ENCODE results near the gene ZNF160.
"Not testable (repeated sequence)": the region's sequence is repeated elsewhere in the genome, so short reads cannot be mapped to it uniquely, and the experiment has no call there.

ZNF160 gene

GRCh38 chr19:53103234-53104203 is at the start of gene ZNF160:
ZNF160 (minus strand) TSS chr19:53103422; CDS start chr19:53086276, 17,146 bp downstream.
- peak; percentile 97 to 98 for DNase-seq (ENCODE audit: low read depth in 2 of 2)

DNA sequence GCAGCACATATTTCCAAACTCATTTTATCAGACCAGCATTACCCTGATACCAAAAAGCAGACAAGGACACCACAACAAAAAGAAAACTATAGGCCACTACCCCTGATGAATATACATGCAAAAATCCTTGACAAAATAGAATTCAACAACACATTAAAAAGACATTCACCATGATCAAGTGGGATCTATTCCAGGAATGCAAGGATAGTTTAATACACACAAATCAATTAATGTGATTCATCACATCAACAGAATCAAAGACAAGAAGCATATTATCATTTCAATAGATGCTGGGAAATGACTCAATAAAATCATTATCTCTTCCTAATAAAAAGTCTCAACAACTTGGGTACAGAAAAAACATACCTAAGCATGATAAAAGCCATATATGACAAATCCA is 44.4 kb upstream of the ZNF160 start:
- no peak for DNase-seq (ENCODE audit: low read depth in 2 of 2)

- DNase-seq (ENCODE audit: low read depth in 2 of 2), result no peak
Observed at GRCh38 chr19:53140351-53140750, 37.1 kb upstream of the ZNF160 start.

DNA sequence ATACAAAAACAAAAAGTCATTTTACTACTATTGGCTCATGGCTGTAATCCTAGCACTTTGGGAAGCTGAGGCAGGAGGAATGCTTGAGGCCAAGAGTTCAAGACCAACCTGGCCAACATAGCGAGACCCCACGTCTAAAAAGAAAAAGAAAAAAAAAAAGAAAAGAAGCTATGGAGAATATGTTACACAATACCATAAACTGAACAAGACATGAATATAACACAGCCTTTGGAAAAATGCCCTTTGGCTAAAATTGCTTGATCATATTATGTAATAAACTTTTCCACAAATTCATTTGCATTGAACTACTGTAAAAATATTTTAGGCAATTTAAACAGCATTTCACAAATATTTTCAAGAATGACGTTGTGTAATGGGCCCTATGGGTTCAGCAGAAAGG is 33.2 kb upstream of the ZNF160 start:
- no peak for DNase-seq (ENCODE audit: low read depth in 2 of 2)

DNA sequence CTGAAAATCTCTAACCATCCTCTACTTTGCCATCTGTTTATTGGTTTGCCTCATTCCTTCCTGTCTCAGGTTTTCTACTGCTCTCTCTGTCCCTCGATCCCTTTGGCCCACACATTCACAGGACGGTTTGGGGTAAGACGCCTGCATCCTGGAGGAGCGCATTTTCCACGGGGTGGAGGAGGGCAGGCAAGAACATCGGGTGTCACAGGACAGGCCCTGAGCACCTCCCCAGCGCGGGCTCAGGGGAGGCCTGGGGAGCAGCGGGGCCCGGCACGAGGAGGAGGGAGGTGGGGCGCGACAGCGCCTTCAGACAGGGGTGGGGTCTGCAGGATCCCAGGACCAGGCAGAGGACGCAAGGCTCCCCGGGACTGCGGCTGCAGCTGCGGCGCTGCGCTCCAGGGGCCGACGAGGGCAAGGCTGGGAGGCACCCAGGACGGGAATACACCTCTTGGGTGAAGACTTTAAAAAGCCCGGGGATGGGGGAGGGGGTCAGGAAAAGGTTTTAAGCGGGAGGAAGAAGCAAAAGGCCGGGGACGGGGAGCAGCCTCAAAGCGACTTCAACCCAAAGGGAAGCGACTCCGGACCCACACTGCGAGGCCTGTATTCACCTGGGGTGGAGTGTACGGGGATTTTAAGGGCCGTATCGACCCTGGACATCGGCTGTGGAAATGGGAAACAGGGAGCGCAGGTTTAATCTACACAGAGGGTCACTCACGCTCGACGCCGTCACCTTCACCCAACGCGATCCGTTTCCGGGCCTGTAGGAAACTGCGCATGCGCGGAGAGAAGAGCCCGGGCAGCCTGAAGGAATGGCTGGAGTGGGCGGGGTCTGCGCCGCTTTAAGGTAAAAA is 29.1 kb upstream of the ZNF160 start, which contains the start of gene ZNF415:
Gene ZNF415 (minus strand): TSS at position 770 of the 851 bp plus-strand sequence. CDS start 10,234 bp downstream, outside the sequence.
- peak; percentile 15 to 18 for DNase-seq (ENCODE audit: low read depth in 2 of 2)

DNA sequence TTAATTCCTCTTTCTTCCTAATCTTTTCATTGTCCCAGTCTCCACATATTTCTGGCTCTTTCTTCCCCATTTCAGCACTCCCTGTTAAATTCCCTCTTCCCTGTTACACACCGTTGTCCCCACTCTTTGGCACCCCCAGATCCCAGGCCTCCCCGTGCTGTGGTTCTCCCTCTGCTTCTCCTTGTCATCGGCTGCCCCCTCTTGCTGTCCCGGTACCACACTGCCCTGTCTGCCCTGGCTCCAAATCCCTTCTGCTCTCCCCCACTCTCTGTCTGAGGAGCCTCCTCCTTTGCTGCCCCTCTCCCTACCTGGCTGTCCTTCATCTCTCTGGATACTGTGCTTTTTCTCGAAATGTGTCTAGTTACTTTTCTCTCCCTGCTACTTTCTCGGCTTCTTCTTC is 28.5 kb upstream of the ZNF160 start:
- DNase-seq (ENCODE audit: low read depth in 2 of 2), result no peak

- no peak for DNase-seq (ENCODE audit: low read depth in 2 of 2)
Observed at GRCh38 chr19:53131085-53131590, 27.9 kb upstream of the ZNF160 start.

DNA sequence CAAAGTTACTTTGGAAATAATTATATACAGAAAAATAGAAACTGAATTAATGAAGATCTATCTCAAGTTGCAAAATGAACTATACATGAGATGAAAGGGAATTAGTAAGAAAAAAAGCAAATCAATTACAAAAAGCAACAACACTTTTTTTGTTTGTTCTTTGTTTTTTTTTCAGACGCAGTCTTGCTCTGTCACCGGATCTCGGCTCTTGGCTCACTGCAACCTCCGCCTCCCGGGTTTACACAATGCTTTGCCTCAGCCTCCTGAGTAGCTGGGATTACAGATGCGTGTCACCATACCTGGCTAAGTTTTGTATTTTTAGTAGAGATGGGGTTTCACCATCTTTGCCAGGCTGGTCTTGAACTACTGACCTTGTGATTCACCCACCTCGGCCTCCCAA is 27.3 kb upstream of the ZNF160 start:
- DNase-seq (ENCODE audit: low read depth in 2 of 2), result no peak

DNA sequence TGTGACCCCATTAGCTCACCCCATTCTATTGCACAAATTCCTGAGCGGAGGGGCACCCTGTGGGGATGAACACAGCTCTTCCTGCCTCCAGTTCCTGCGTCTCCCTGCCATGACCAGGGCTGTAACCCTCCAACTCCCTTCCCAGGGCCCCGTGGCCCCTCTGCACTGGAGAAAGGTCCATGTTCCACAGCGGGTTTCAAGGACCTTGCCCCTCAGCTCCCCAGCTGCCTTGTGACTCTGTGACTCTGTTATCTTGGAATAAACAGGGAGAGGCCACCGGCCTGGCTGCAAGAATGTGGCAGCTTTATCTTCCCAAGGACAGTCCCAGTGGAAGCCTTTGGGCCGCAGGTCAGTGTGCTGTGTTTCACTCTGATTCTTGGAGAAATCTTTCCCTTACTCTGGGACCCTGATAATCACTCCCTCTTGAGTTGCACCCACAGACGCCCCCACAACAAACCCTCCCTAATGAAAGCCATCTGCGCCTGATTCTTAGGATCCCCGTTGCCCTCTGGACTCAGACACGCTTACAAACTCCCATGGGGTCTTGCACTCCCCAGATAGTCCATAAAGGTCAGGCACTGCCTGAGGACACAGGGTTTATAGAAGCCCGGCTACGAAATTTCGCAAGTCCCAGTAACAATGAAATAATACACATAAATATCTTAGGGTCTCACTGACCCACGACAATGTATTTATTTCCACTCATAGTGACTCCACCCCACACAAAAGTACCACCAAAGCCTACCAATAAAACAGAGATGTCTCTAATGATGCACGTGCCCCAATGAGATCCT is 23.7 kb upstream of the ZNF160 start:
- DNase-seq (ENCODE audit: low read depth in 2 of 2), result not testable (repeated sequence)

DNA sequence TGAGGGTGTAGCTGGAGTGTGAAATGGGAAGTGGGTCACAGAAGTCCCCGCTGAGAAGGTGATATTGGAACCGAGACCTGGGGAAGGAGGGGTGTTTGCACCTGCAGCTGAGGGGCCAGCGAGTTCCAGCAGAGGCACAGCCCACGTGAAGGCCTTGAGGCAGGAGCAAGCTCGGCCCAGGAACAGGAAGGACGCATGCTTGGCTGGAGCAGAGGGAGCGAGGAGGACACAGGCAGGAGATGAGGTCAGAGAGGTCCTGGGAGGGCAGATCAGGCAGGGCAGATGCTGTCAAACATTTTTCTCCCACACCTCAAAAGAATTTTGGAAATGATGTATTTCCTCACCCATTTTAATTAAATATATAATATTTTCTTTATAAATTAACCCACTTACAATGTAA is 20.2 kb upstream of the ZNF160 start:
- DNase-seq (ENCODE audit: low read depth in 2 of 2), result no peak

- DNase-seq (ENCODE audit: low read depth in 2 of 2), result no peak
Observed at GRCh38 chr19:53112286-53112685, 9.1 kb upstream of the ZNF160 start.

- no peak for DNase-seq (ENCODE audit: low read depth in 2 of 2)
Observed at GRCh38 chr19:53109527-53109926, 6.3 kb upstream of the ZNF160 start.

DNA sequence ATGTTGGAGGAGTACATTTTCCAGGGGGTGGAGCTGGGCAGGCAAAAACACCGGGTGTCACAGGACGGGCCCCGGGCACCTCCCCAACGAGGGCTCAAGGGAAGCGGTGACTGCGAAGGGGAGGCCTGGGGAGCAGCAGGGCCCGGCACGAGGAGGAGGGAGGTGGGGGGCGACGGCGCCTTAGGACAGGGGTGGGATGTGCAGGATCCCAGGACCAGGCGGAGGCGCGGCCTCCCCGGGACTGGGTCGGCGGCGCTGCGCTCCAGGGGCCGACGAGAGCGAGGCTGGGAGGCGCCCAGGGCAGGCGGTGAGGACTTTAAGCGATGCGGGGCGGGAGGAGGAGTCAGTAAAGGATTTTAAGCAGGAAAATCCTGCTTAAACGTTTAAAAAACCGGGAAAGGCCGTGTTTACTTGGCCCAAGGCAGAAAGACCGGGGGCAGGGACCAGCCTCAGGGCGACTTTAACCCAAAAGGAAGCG is 427 bp downstream of the ZNF160 start:
- peak; percentile 3 to 8 for DNase-seq (ENCODE audit: low read depth in 2 of 2)

GRCh38 chr19:53102206-53102755 is 941 bp downstream of the ZNF160 start:
- DNase-seq (ENCODE audit: low read depth in 2 of 2), result no peak

- DNase-seq (ENCODE audit: low read depth in 2 of 2), result no peak
Observed at GRCh38 chr19:53101518-53101917, 1.7 kb downstream of the ZNF160 start.

GRCh38 chr19:53098570-53098969 is 4.7 kb downstream of the ZNF160 start:
- not testable (repeated sequence) for DNase-seq (ENCODE audit: low read depth in 2 of 2)

GRCh38 chr19:53096982-53097690 is 6.1 kb downstream of the ZNF160 start:
- not testable (repeated sequence) for DNase-seq (ENCODE audit: low read depth in 2 of 2)

DNA sequence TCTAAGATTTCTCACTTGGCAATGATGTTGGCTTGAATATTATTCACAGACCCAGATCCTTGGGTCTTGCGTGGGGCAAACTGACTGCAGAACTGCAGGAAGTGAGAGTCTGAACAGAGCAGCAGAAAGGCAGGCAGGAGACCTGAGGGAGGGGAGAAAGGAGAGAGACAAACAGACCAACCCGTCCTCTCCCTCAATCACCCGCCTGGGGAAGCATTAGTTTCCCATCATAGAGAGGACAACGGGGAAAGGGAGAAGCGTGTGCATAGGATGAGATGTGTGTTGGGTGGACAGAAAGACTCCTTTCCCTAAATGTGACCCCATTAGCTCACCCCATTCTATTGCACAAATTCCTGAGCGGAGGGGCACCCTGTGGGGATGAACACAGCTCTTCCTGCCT is 6.6 kb downstream of the ZNF160 start:
- DNase-seq (ENCODE audit: low read depth in 2 of 2), result not testable (repeated sequence)

DNA sequence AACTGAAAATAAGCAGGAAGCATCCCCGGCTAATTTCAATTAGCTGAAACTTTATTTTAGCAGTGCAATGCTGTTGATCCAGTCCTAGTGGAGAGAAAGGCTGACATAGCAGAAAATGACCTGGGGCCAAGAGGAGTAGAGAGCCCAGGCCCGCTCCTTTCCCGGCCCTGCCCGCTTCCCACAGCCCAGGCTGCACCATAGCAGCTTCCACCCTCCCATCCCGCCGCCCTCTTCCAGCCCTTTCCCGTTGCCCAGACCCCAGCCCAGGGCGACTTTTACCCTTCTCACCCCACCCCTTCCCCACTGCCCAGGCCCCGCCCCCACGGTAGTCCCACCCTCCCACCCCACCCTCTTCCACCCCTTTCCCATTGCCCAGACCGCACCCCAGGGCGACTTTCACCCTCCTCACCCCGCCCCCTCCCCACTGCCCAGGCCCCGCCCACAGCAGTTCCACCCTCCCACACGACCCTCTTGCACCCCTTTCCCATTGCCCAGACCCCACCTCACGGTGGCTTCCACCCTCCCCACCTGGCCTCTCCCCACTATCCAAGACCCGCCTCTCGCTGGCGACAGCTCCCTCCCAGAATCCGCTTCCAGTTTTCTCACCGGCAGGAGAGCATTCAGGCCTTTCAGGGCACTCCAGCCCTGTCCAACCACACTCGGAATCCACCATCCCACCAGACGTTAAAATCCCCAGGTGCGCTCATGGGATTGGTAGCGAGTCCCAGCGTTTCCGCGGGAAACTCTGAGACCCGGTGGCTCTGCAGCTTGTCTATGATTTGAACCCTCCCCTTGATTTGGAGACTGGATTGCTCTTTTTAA is 8.3 kb downstream of the ZNF160 start:
- no peak for DNase-seq (ENCODE audit: low read depth in 2 of 2)
